Measurements from ENCODE around the gene PIP5K1A. TPM values are rescaled to one million over a fixed set of nuclear protein-coding genes. Genes with fewer than 3 reads are reported as not detected.

PIP5K1A gene
- total RNA-seq, 4 donors from 2014 or later: 46.7 to 78.2 (median 59.4) TPM

DNA sequence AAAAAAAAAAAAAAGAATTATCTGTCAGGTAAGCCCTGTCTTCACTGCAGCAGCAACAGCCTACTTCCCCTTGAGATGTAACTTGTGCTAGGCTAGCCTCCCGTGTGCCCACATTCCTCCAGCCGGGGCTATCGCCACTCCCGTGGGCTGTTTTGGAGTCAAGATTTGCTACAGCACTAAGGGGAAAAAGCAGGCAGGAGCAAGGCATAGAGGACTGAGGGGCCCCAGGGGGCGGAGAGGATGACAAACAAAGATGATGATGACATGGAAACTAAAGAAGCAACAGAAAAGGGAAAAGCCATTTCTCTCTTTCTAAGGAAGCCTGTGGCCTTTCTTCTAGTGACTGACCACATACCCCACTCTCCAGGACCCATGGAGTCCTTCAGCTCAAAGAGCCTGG, 40.0 kb upstream of the PIP5K1A start:
- intact Hi-C loops (cut with DNase I; ENCODE audit: low total_unique reads) (loop anchor here (5.0 to 10.0 kb wide), 2 partner anchors 54 to 341 kb away; no protein-coding TSS in a partner anchor), in situ Hi-C loops (cut with MboI; ENCODE audit: low pct_ligation_motif_present in 1 of 4, low pct_unique_long_range_greater_than_20kb in 1 of 4, low sequenced_read_pairs in 3 of 4) (loop anchor here in 3 of 4 donors (5.0 to 25.0 kb wide), 5 partner anchors 61 to 144 kb away; partner anchors contain the start of genes BNIPL (in 1 of the 3) and C1orf56 (in 1 of the 3))
- Histone ChIP-seq H3K4me1 (peaks cover 0 to 9% (median 0%) of the 10 kb centered on the region in 4 donors), H3K9me3 (no peaks in the 10 kb centered on the region), H3K4me3 (no peak overlapping the region), H3K36me3 (peaks cover 0 to 9% (median 5%) of the 10 kb centered on the region in 4 donors), H3K27me3 (no peaks in the 10 kb centered on the region), H3K27ac (peak overlapping the region in 3 of 4 donors; percentile 12 to 58 (median 24))
- TF ChIP-seq EP300 (IDR thresholded peaks at IDR 0.05; ENCODE audit: low read depth) (no peak), POLR2A (IDR thresholded peaks at IDR 0.05) (no peak), POLR2AphosphoS5 (IDR thresholded peaks at IDR 0.05) (no peak)
- TF ChIP-seq, protein P1, sequence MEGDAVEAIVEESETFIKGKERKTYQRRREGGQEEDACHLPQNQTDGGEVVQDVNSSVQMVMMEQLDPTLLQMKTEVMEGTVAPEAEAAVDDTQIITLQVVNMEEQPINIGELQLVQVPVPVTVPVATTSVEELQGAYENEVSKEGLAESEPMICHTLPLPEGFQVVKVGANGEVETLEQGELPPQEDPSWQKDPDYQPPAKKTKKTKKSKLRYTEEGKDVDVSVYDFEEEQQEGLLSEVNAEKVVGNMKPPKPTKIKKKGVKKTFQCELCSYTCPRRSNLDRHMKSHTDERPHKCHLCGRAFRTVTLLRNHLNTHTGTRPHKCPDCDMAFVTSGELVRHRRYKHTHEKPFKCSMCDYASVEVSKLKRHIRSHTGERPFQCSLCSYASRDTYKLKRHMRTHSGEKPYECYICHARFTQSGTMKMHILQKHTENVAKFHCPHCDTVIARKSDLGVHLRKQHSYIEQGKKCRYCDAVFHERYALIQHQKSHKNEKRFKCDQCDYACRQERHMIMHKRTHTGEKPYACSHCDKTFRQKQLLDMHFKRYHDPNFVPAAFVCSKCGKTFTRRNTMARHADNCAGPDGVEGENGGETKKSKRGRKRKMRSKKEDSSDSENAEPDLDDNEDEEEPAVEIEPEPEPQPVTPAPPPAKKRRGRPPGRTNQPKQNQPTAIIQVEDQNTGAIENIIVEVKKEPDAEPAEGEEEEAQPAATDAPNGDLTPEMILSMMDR (IDR thresholded peaks at IDR 0.05): no peak
- 81 to 90% methylated on average over 5 of the region's 5 CpGs for WGBS, 2 donors (ENCODE audit: low coverage in 1 of 2)
- no peak for DNase-seq

DNA sequence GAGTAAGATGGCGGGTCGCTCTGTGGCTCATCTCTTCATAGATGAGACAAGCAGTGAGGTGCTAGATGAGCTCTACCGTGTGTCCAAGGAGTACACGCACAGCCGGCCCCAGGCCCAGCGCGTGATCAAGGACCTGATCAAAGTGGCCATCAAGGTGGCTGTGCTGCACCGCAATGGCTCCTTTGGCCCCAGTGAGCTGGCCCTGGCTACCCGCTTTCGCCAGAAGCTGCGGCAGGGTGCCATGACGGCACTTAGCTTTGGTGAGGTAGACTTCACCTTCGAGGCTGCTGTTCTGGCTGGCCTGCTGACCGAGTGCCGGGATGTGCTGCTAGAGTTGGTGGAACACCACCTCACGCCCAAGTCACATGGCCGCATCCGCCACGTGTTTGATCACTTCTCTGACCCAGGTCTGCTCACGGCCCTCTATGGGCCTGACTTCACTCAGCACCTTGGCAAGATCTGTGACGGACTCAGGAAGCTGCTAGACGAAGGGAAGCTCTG, 39.6 kb upstream of the PIP5K1A start:
- DNase-seq: no peak
- Histone ChIP-seq H3K36me3 (peaks cover 0 to 9% (median 5%) of the 10 kb centered on the region in 4 donors), H3K27ac (peak overlapping the region in 3 of 4 donors; percentile 12 to 58 (median 24)), H3K4me3 (no peak overlapping the region), H3K27me3 (no peaks in the 10 kb centered on the region), H3K4me1 (peaks cover 0 to 9% (median 0%) of the 10 kb centered on the region in 4 donors), H3K9me3 (no peaks in the 10 kb centered on the region)
- WGBS, 2 donors (ENCODE audit: low coverage in 1 of 2): 78 to 87% methylated on average over 6 to 10 of the region's 22 CpGs
- in situ Hi-C loops (cut with MboI; ENCODE audit: low pct_ligation_motif_present in 1 of 4, low pct_unique_long_range_greater_than_20kb in 1 of 4, low sequenced_read_pairs in 3 of 4): loop anchor here in 3 of 4 donors (5.0 to 25.0 kb wide), 5 partner anchors 62 to 144 kb away; partner anchors contain the start of genes BNIPL (in 1 of the 3) and C1orf56 (in 1 of the 3)
- TF ChIP-seq EP300 (IDR thresholded peaks at IDR 0.05; ENCODE audit: low read depth): no peak
- TF ChIP-seq POLR2A (IDR thresholded peaks at IDR 0.05): no peak
- no peak for TF ChIP-seq POLR2AphosphoS5 (IDR thresholded peaks at IDR 0.05)
- TF ChIP-seq, protein P1 (IDR thresholded peaks at IDR 0.05): no peak
- intact Hi-C loops (cut with DNase I; ENCODE audit: low total_unique reads): loop anchor here (5.0 to 10.0 kb wide), 2 partner anchors 54 to 342 kb away; no protein-coding TSS in a partner anchor

DNA sequence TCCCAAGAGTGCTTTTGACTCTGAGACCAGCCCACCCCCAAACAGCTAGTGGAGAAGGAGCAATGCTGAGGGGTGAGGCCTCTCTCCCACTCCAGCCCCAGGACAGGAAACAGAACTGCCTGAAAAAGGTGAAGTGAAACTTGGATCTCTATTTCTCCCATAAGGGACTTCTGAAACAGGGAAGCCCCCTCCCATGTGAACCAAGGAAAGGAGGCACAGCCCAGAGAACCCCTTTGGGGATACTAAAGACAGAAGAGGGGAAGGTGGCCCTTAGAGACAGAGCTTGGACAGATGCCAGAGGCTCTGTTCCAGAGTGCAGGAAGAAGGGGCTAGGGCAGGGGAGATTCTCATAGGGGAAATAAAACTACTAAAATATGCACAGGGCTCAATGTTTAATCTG, 39.0 kb upstream of the PIP5K1A start:
- in situ Hi-C loops (cut with MboI; ENCODE audit: low pct_ligation_motif_present in 1 of 4, low pct_unique_long_range_greater_than_20kb in 1 of 4, low sequenced_read_pairs in 3 of 4) (loop anchor here in 3 of 4 donors (5.0 to 25.0 kb wide), 5 partner anchors 62 to 145 kb away; partner anchors contain the start of genes BNIPL (in 1 of the 3) and C1orf56 (in 1 of the 3)), intact Hi-C loops (cut with DNase I; ENCODE audit: low total_unique reads) (loop anchor here (5.0 to 10.0 kb wide), 2 partner anchors 55 to 342 kb away; no protein-coding TSS in a partner anchor)
- no peaks in the 10 kb centered on the region for H3K9me3 ChIP-seq
- no peak overlapping the region for H3K4me3 ChIP-seq
- peak overlapping the region in 1 of 4 donors; percentile 19 for H3K27ac ChIP-seq
- no peak for TF ChIP-seq POLR2AphosphoS5 (IDR thresholded peaks at IDR 0.05)
- no peak for TF ChIP-seq EP300 (IDR thresholded peaks at IDR 0.05; ENCODE audit: low read depth)
- TF ChIP-seq, protein P1 (IDR thresholded peaks at IDR 0.05): no peak
- TF ChIP-seq POLR2A (IDR thresholded peaks at IDR 0.05): no peak
- peaks cover 0 to 9% (median 5%) of the 10 kb centered on the region in 4 donors for H3K36me3 ChIP-seq
- DNase-seq: no peak
- H3K4me1 ChIP-seq: peaks cover 0 to 14% (median 3%) of the 10 kb centered on the region in 4 donors
- H3K27me3 ChIP-seq: no peaks in the 10 kb centered on the region

DNA sequence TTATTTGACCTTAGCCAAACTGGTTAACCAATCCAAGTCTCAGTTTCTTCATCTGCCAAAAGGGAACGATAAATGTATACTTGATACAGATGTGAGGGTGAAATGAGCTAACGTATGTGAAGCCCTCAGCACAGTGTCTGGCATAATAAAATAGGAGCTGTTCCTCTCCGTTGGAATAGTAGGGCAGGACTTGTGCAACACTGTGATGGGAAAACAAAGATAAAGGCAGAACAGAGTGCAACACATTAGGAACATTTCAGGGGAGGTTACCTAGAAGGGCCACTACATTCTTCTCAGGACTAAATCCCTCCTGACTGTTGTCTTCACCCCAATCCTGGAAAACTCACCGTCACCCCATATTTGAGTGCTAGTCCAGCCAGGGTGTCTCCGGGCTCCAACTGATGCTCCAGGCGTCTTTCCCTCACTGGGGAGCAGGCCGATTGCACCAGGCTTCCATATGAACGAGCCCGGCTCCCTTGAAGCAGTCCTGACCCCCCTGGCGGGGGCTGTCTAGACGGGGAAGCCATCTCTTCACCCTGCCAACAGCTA, 33.5 kb upstream of the PIP5K1A start:
- no peak for DNase-seq
- H3K4me3 ChIP-seq: peak overlapping the region; percentile 32 to 94 (median 78)
- H3K27me3 ChIP-seq: no peaks in the 10 kb centered on the region
- TF ChIP-seq, protein P1 (IDR thresholded peaks at IDR 0.05): no peak
- TF ChIP-seq POLR2A (IDR thresholded peaks at IDR 0.05): no peak
- no peak for TF ChIP-seq EP300 (IDR thresholded peaks at IDR 0.05; ENCODE audit: low read depth)
- TF ChIP-seq POLR2AphosphoS5 (IDR thresholded peaks at IDR 0.05): no peak
- no peaks in the 10 kb centered on the region for H3K9me3 ChIP-seq
- peak overlapping the region; percentile 84 to 94 (median 88) for H3K27ac ChIP-seq
- H3K36me3 ChIP-seq: peaks cover 0 to 19% (median 5%) of the 10 kb centered on the region in 4 donors
- intact Hi-C loops (cut with DNase I; ENCODE audit: low total_unique reads): no loop called here
- in situ Hi-C loops (cut with MboI; ENCODE audit: low pct_ligation_motif_present in 1 of 4, low pct_unique_long_range_greater_than_20kb in 1 of 4, low sequenced_read_pairs in 3 of 4): loop anchor here in 1 of 4 donors (25.0 kb wide), 1 partner anchor 128 kb away; the partner anchor contains the start of genes BNIPL and C1orf56
- 30% methylated on average over 11 of the region's 11 CpGs; no CpG with 5 or more reads in 1 of the 2 donors for WGBS, 2 donors (ENCODE audit: low coverage in 1 of 2)
- peaks cover 6 to 30% (median 20%) of the 10 kb centered on the region in 4 donors for H3K4me1 ChIP-seq
